Natural killer cell (primary cell): ENCODE measurements around the gene SSH2. TPM values are rescaled to one million over a fixed set of nuclear protein-coding genes. Genes with fewer than 3 reads are reported as not detected.

ENCODE experiments used
- ATAC-seq, 3 donors: fragments of 150-1000 bp in 2 of 3; fragments of 200-7000 bp in 1 of 3; cut with Tn5 transposase; 1 replicate in 1 of 3; 2 replicates in 2 of 3; pipeline ENCODE4 v1.10.0; 2021; ENCODE audit warnings: mild to moderate bottlenecking in 2 of 3, moderate library complexity in 2 of 3
- DNase-seq, 2 donors: peaks; one replicate each; pipeline versions ENCODE4 v3.0.0 to v3.0.0-alpha.2; 2013 to 2021; ENCODE audit warnings: mixed read lengths in 1 of 2
- H3K27ac ChIP-seq: one replicate; pipeline ENCODE4 v1.5.1; 2013; ENCODE audit warnings: mild to moderate bottlenecking, low read length
- H3K27me3 ChIP-seq: one replicate; pipeline ENCODE4 v1.6.1; 2013; ENCODE audit warnings: low read length; ENCODE audit not compliant: control insufficient read depth, insufficient read depth
- H3K36me3 ChIP-seq: one replicate; pipeline ENCODE4 v1.6.1; 2013; ENCODE audit warnings: low read length; ENCODE audit not compliant: control insufficient read depth, insufficient read depth
- H3K4me1 ChIP-seq: one replicate; pipeline ENCODE4 v1.6.1; 2013; ENCODE audit warnings: low read length; ENCODE audit not compliant: control insufficient read depth, insufficient read depth
- H3K4me3 ChIP-seq: one replicate; pipeline ENCODE4 v1.5.1; 2013; ENCODE audit warnings: low read length
- H3K9me3 ChIP-seq: one replicate; pipeline ENCODE4 v1.6.1; 2013; ENCODE audit warnings: low read length; ENCODE audit not compliant: control insufficient read depth, insufficient read depth
- H3K27ac Mint-ChIP-seq, 2 donors: one replicate each; pipeline ENCODE4 v1.8.0; 2022; ENCODE audit warnings: mild to moderate bottlenecking in 2 of 2, mixed read lengths in 2 of 2, moderate library complexity in 1 of 2
- H3K27me3 Mint-ChIP-seq, 2 donors: one replicate each; pipeline ENCODE4 v1.8.0; 2022; ENCODE audit warnings: low read depth in 2 of 2, mixed read lengths in 2 of 2
- H3K36me3 Mint-ChIP-seq: one replicate; pipeline ENCODE4 v1.8.0; 2022; ENCODE audit warnings: mixed read lengths
- H3K4me1 Mint-ChIP-seq, 2 donors: one replicate each; pipeline ENCODE4 v1.8.0; 2022; ENCODE audit warnings: mixed read lengths in 2 of 2
- H3K4me3 Mint-ChIP-seq: one replicate; pipeline ENCODE4 v1.8.0; 2022; ENCODE audit warnings: mild to moderate bottlenecking, moderate library complexity, mixed read lengths
- H3K9me3 Mint-ChIP-seq, 2 donors: one replicate each; pipeline ENCODE4 v1.8.0; 2022; ENCODE audit warnings: mixed read lengths in 2 of 2
- WGBS: methylation state at CpG from one replicate; pipeline ENCODE4 v1.1.7; 2013; ENCODE audit warnings: missing lambda C conversion rate; ENCODE audit not compliant: insufficient coverage; 5-methylcytosine and 5-hydroxymethylcytosine counted together
- intact Hi-C: fragments of 100-400 bp; cut with micrococcal nuclease; formaldehyde crosslinking; loops from one replicate; pipeline ENCODE4 v1.14.2; 2022
- total RNA-seq, 4 donors: library from RNA; stranded (reverse); fragments of 120-200 nt in 1 of 4; gene quantifications; one replicate each; pipeline versions ENCODE4 v1.2.3 to v1.2.4, GENCODE V29; 2013 to 2022
- TF ChIP-seq, protein P1 (sequence below): fragments of 200-600 bp; IDR thresholded peaks from one replicate; pipeline ENCODE4 v1.8.0; 2022; ENCODE audit warnings: antibody characterized with exemption

The SSH2 gene
- total RNA-seq, 3 donors from 2014 or later (not counting 1 experiment from before 2014, with no cell fraction given): 124 to 166 (median 144) TPM

DNA sequence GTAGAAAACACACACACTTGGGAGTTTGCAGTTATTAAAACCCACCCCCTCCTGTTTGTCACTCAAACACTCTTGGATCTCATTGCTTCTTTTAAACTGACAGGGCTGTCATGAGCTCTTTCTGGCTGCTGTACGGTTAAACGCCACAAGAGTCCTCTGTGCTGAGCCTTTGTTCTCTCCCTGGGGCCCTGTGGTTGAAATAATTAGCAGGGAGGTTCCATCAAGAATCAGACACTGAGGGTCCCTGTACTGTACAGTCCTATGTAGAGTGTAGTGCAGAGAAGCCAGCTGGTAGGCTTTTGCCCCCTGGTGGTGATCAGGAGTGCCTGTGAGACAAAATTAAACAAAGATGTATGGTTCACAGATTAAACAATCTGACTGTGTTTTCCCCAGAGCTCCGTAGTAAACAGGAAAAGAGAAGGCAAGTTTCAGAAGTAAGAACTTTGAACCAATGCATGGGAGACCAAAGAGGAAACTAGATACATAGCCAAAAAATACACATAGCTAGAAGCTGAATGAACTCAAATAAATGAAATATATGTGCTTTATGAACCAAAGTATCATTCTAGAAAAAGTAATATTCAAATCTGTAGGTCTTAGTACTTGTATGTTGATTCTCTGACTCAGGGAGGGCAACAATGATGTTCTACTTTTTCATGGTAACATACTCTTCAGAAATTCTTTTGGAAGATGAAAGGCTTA is 1.4 kb upstream of the SSH2 start:
- H3K4me3 ChIP-seq: no peak overlapping the region
- H3K27ac ChIP-seq: no peak overlapping the region
- H3K27me3 Mint-ChIP-seq: peaks cover 0 to 2% of the 10 kb centered on the region in 2 donors

DNA sequence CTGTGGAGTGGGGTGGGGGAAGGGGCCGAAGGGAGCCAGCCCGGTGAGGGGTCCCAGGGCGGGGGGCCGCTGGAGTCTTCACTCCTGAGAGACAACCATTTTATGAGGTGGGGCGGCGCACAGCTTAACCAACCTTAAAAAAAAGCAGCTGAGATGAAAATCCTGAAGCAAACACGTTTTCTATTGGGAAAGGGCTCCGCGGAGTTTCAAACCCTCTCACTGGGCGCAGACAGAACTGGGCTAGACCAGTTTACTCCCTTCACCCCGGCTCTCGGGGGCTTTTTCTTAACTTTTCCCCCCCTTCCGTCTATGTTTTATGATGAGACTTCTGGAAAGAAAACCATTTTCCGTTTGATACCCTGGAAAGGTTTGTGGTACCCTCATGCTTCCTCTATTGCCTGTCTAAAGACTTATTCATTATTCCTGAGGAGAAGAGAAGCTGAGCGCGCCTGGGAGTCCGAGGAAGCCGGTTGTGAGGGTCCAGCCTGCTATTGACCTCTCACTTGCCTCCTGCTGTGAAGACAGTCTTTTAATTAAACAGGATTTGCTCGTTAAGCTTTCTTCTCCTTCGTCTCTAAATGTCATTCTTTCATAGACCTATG is 482 bp upstream of the SSH2 start:
- WGBS: 0% methylated on average over 17 of the region's 20 CpGs
- H3K27ac Mint-ChIP-seq: no peak overlapping the region
- intact Hi-C loops: loop anchor here (1.0 to 5.0 kb wide), 4 partner anchors 63 to 350 kb away; no protein-coding TSS in a partner anchor
- H3K9me3 ChIP-seq: no peaks in the 10 kb centered on the region
- peaks cover 17% of the 10 kb centered on the region for H3K4me1 ChIP-seq
- peaks cover 24 to 33% of the 10 kb centered on the region in 2 donors for H3K4me1 Mint-ChIP-seq
- no peaks in the 10 kb centered on the region for H3K36me3 Mint-ChIP-seq
- peak overlapping the region; percentile 95 for H3K4me3 ChIP-seq
- H3K27me3 Mint-ChIP-seq: no peaks in the 10 kb centered on the region
- peaks cover 2% of the 10 kb centered on the region for H3K36me3 ChIP-seq
- ATAC-seq (peak; percentile 13 to 35 (median 28)), DNase-seq (no peak)
- no peaks in the 10 kb centered on the region for H3K9me3 Mint-ChIP-seq
- H3K4me3 Mint-ChIP-seq: no peak overlapping the region
- TF ChIP-seq, protein P1, sequence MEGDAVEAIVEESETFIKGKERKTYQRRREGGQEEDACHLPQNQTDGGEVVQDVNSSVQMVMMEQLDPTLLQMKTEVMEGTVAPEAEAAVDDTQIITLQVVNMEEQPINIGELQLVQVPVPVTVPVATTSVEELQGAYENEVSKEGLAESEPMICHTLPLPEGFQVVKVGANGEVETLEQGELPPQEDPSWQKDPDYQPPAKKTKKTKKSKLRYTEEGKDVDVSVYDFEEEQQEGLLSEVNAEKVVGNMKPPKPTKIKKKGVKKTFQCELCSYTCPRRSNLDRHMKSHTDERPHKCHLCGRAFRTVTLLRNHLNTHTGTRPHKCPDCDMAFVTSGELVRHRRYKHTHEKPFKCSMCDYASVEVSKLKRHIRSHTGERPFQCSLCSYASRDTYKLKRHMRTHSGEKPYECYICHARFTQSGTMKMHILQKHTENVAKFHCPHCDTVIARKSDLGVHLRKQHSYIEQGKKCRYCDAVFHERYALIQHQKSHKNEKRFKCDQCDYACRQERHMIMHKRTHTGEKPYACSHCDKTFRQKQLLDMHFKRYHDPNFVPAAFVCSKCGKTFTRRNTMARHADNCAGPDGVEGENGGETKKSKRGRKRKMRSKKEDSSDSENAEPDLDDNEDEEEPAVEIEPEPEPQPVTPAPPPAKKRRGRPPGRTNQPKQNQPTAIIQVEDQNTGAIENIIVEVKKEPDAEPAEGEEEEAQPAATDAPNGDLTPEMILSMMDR: no peak
- no peaks in the 10 kb centered on the region for H3K27me3 ChIP-seq
- peak overlapping the region; percentile 90 for H3K27ac ChIP-seq

More for the DNA sequence above, 1.4 kb upstream of the SSH2 start:
- Histone ChIP-seq H3K4me1 (peaks cover 17% of the 10 kb centered on the region), H3K36me3 (peaks cover 2% of the 10 kb centered on the region), H3K9me3 (no peaks in the 10 kb centered on the region), H3K27me3 (no peaks in the 10 kb centered on the region)
- Mint-ChIP-seq H3K9me3 (no peaks in the 10 kb centered on the region), H3K4me3 (no peak overlapping the region), H3K36me3 (no peaks in the 10 kb centered on the region), H3K27ac (no peak overlapping the region), H3K4me1 (peaks cover 24 to 32% of the 10 kb centered on the region in 2 donors)
- ATAC-seq (peak; percentile 57 to 82 (median 63)), DNase-seq (peak; percentile 35 to 90)
- 0% methylated on average over 3 of the region's 3 CpGs for WGBS
- TF ChIP-seq, protein P1: peak; percentile 88
- intact Hi-C loops: loop anchor here (1.0 to 5.0 kb wide), 4 partner anchors 64 to 351 kb away; no protein-coding TSS in a partner anchor

DNA sequence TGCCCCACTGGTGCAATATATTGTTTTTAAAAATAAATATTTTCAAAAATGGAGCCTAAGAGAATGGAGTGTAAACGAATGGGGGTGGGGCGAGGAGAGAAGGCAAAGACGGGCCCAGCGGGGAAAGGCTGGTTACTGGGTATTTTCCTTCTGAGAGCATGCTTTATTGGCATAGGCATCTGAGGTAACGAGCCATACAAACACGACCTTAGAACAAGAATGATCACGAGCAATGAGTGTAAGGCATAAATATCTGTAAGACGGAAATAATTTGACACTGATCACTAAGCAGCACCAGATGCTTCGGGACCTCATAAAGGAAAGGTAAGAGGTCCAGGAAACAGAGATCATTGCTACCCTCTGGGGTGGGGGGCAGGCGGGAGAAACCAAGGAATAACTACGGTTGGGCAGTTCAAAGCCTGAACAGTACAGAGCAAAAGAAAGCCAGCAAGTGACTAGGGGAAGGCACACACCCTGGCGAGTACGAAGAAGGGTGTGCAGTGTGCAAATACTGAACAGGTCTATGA is 959 bp downstream of the SSH2 start:
- DNase-seq: peak in 1 of 2 donors; percentile 55
- Histone ChIP-seq H3K4me3 (peak overlapping the region; percentile 95), H3K9me3 (no peaks in the 10 kb centered on the region), H3K27me3 (no peaks in the 10 kb centered on the region), H3K36me3 (peaks cover 2% of the 10 kb centered on the region), H3K4me1 (peaks cover 17% of the 10 kb centered on the region), H3K27ac (peak overlapping the region; percentile 90)
- no peak for ATAC-seq
- Mint-ChIP-seq H3K27me3 (no peaks in the 10 kb centered on the region), H3K27ac (no peak overlapping the region), H3K9me3 (no peaks in the 10 kb centered on the region), H3K36me3 (no peaks in the 10 kb centered on the region), H3K4me1 (peaks cover 24 to 33% of the 10 kb centered on the region in 2 donors), H3K4me3 (no peak overlapping the region)
- intact Hi-C loops: no loop called here
- WGBS: 3% methylated on average over 13 of the region's 13 CpGs
- TF ChIP-seq, protein P1: no peak
